K562 (cell line): ENCODE measurements around the gene LRRC74B. TPM values are rescaled to one million over a fixed set of nuclear protein-coding genes. Genes with fewer than 3 reads are reported as not detected.

Source experiments
- ATF1 ChIP-seq, 2 experiments: fragments of 450-650 bp in 1 of 2; IDR thresholded peaks; 2 replicates each; pipeline ENCODE4 v1.6.1; 2016; ENCODE audit warnings: missing compliant biosample characterization in 1 of 2, missing genetic modification characterization in 1 of 2
- CBFA2T3 ChIP-seq: fragments of 450-650 bp; IDR thresholded peaks from 2 replicates; pipeline ENCODE4 v1.6.1; 2017
- FOXA3 ChIP-seq, 2 experiments: fragments of 450-650 bp in 1 of 2; sonication (generic) in 1 of 2; formaldehyde crosslinking; IDR thresholded peaks in 1 of 2; conservative IDR thresholded peaks in 1 of 2; 2 replicates each; pipeline versions ENCODE4 v1.4.0 to v1.8.0; 2020 to 2022; ENCODE audit warnings: mild to moderate bottlenecking in 2 of 2, missing genetic modification reagents in 1 of 2
- HDAC2 ChIP-seq: fragments of 450-650 bp; IDR thresholded peaks from 2 replicates; pipeline ENCODE4 v1.6.1; 2016; ENCODE audit warnings: mild to moderate bottlenecking
- HOMEZ ChIP-seq: fragments of 250-450 bp; sonication (Bioruptor Pico); IDR thresholded peaks from 2 replicates; pipeline ENCODE4 v1.4.0; 2020; ENCODE audit warnings: mild to moderate bottlenecking, moderate library complexity
- PTRF ChIP-seq: fragments of 450-650 bp; IDR thresholded peaks from 2 replicates; pipeline ENCODE4 v1.6.1; 2016; ENCODE audit warnings: mild to moderate bottlenecking, missing genetic modification characterization, missing compliant biosample characterization
- RBFOX2 ChIP-seq: fragments of 200-400 bp; formaldehyde crosslinking; IDR thresholded peaks from 2 replicates; pipeline ENCODE4 v1.6.1; 2017; ENCODE audit warnings: low read depth, mild to moderate bottlenecking, low read length, moderate library complexity
- TAF7 ChIP-seq: fragments of 450-650 bp; IDR thresholded peaks from 2 replicates; pipeline ENCODE4 v1.6.1; 2016; ENCODE audit warnings: missing genetic modification characterization, missing compliant biosample characterization
- TCF15 ChIP-seq: fragments of 250-450 bp; sonication (Bioruptor Pico); IDR thresholded peaks from 2 replicates; pipeline ENCODE4 v1.8.0; 2022; ENCODE audit warnings: moderate library complexity, mild to moderate bottlenecking, inconsistent platforms
- TCF3 ChIP-seq: sonication (generic); formaldehyde crosslinking; IDR thresholded peaks from 2 replicates; pipeline ENCODE4 v1.4.0; 2020; ENCODE audit warnings: mild to moderate bottlenecking, missing genetic modification reagents
- TCFL5 ChIP-seq: fragments of 250-450 bp; sonication (Bioruptor Pico); conservative IDR thresholded peaks from 2 replicates; pipeline ENCODE4 v1.6.1; 2021; ENCODE audit warnings: mild to moderate bottlenecking, moderate library complexity, matching md5 sums
- TEAD1 ChIP-seq, 2 experiments: fragments of 450-650 bp in 1 of 2; sonication (generic) in 1 of 2; formaldehyde crosslinking; IDR thresholded peaks; 2 replicates each; pipeline versions ENCODE4 v1.4.0 to v1.8.0; 2020 to 2022; ENCODE audit warnings: mild to moderate bottlenecking in 2 of 2, missing genetic modification reagents in 1 of 2
- TSC22D4 ChIP-seq: fragments of 450-650 bp; IDR thresholded peaks from 2 replicates; pipeline ENCODE4 v1.6.1; 2016; ENCODE audit warnings: missing genetic modification characterization, missing biosample characterization, control low read depth
- ZFP1 ChIP-seq: fragments of 450-650 bp; formaldehyde crosslinking; IDR thresholded peaks from 2 replicates; pipeline ENCODE4 v1.4.0; 2020; ENCODE audit warnings: mild to moderate bottlenecking, mixed read lengths
- ZNF134 ChIP-seq: fragments of 250-450 bp; sonication (Bioruptor Pico); conservative IDR thresholded peaks from 2 replicates; pipeline ENCODE4 v1.4.0; 2020
- ZNF140 ChIP-seq: fragments of 250-450 bp; sonication (Bioruptor Pico); IDR thresholded peaks from 2 replicates; pipeline ENCODE4 v1.8.0; 2021; ENCODE audit warnings: moderate library complexity, mild to moderate bottlenecking, inconsistent platforms
- ZNF165 ChIP-seq: fragments of 250-450 bp; sonication (Bioruptor Pico); IDR thresholded peaks from 2 replicates; pipeline ENCODE4 v1.4.0; 2020; ENCODE audit warnings: borderline replicate concordance
- ZNF511 ChIP-seq: sonication (generic); formaldehyde crosslinking; IDR thresholded peaks from 2 replicates; pipeline ENCODE4 v1.8.0; 2022; ENCODE audit warnings: mild to moderate bottlenecking, missing genetic modification reagents
- ZNF76 ChIP-seq: fragments of 250-450 bp; sonication (Bioruptor Pico); IDR thresholded peaks from 2 replicates; pipeline ENCODE4 v1.4.0; 2020; ENCODE audit warnings: mild to moderate bottlenecking, moderate library complexity, borderline replicate concordance
- polyA plus RNA-seq, 8 experiments: library from polyadenylated mRNA; depleted of rRNA in 4 of 8; stranded (reverse) in 5 of 8; unstranded in 3 of 8; fragments of >200 nt; fragmentation: Nextera tagmentation in 2 of 8; fragmentation: Illumina TruSeq in 1 of 8; extraction: Ambion mirVana in 2 of 8; extraction: Trizol in 1 of 8; gene quantifications; 2 replicates each; pipeline versions ENCODE4 v1.2.1 to v1.2.3, GENCODE V29; 2011 to 2014; ENCODE audit warnings: inconsistent platforms in 1 of 8, missing spikeins in 1 of 8
- total RNA-seq, 7 experiments: library from RNA; depleted of rRNA in 6 of 7; stranded (reverse); fragments of >200 nt in 6 of 7; fragmentation: Illumina TruSeq in 2 of 7; extraction: Trizol in 2 of 7; gene quantifications; 2 replicates each; pipeline versions ENCODE4 v1.2.1 to v1.2.3, GENCODE V29; 2011 to 2021; ENCODE audit warnings: low replicate concordance in 1 of 7
- TF ChIP-seq, protein P1 (sequence below), 2 experiments: IDR thresholded peaks in 1 of 2; conservative IDR thresholded peaks in 1 of 2; 2 replicates each; pipeline ENCODE4 v1.6.1; 2016; ENCODE audit warnings: low read depth in 2 of 2, mild to moderate bottlenecking in 1 of 2, missing compliant biosample characterization in 1 of 2, missing genetic modification characterization in 1 of 2, moderate library complexity in 1 of 2

The LRRC74B gene
- total and polyA plus RNA-seq, 9 of the 15 experiments (the other 6 are each of a cell fraction or from before 2014, with no cell fraction given), result not detected

DNA sequence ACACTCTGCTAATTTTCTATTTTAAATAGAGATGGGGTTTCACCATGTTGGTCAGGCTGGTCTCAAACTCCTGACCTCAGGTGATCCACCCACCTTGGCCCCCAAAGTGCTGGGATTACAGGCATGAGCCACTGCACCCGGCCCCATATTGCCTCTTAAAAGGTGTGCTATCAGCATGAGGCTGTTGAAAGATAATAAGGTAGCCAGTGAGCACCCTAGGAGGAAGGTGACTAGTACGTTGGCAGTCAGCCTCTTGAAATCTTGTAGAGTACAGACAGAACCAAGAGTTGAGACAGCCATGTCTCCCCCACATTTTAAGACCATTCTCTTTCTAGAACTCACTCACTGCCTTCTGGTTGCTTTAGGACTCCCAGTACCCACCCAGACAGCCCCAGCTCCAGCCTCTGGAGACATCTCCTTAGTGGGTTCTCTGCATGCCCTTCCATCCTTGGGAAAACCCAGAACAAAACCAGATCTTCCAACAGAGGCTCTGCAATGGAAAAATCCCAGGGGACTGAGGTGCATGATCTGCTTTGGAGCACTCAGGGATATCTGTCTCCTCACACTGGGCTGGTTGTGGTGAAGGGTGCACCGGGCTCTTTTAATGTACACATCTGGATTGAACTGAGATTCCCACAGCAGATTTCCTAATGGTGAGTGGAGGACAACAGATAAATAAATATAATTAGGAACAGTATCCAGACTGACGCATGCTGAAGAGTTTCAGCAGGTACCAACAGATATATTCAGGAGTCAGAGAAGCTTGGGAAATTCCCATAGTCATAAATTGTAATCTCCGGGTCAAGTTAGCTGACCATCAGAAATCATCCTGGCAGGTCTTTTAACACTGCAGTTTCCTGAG lies 49.4 kb downstream of the LRRC74B start (continued):
- TF ChIP-seq TCFL5 (CRISPR knock-in tag) (0 out of 2 replicates have a peak, but pooled peaks have one; percentile 30), ATF1 (CRISPR knock-in tag; IDR thresholded peaks at IDR 0.05) (no peak), ATF1 (tag; IDR thresholded peaks at IDR 0.05) (0 out of 2 replicates have a peak, but pooled peaks have one; percentile 8), RBFOX2 (no peak), ZNF511 (CRISPR knock-in tag) (peak; percentile 78; the same call in 1 of the 2 replicates), ZFP1 (CRISPR knock-in tag) (0 out of 2 replicates have a peak, but pooled peaks have one; percentile 29), HOMEZ (CRISPR knock-in tag) (0 out of 2 replicates have a peak, but pooled peaks have one; percentile 79), TAF7 (tag) (0 out of 2 replicates have a peak, but pooled peaks have one; percentile 6), CBFA2T3 (peak; percentile 16; the same call in 1 of the 2 replicates), PTRF (no peak), ZNF165 (CRISPR knock-in tag) (no peak), ZNF140 (CRISPR knock-in tag) (0 out of 2 replicates have a peak, but pooled peaks have one; percentile 38), TSC22D4 (tag) (0 out of 2 replicates have a peak, but pooled peaks have one; percentile 20), HDAC2 (no peak), TEAD1 (CRISPR knock-in tag; IDR thresholded peaks at IDR 0.05) (peak; percentile 64 to 74; a peak in 2 of 4 replicates), TCF3 (CRISPR knock-in tag) (peak; percentile 17; the same call in 1 of the 2 replicates), TCF15 (CRISPR knock-in tag) (peak; percentile 57; the same call in 1 of the 2 replicates), ZNF76 (CRISPR knock-in tag) (0 out of 2 replicates have a peak, but pooled peaks have one; percentile 26), FOXA3 (CRISPR knock-in tag; conservative IDR thresholded peaks at IDR 0.05 in 1 of 2, IDR thresholded peaks at IDR 0.05 in 1 of 2) (0 out of 4 replicates have a peak, but pooled peaks of 1 of the 2 experiments have one; percentile 48), ZNF134 (CRISPR knock-in tag) (0 out of 2 replicates have a peak, but pooled peaks have one; percentile 58)
- TF ChIP-seq, protein P1, sequence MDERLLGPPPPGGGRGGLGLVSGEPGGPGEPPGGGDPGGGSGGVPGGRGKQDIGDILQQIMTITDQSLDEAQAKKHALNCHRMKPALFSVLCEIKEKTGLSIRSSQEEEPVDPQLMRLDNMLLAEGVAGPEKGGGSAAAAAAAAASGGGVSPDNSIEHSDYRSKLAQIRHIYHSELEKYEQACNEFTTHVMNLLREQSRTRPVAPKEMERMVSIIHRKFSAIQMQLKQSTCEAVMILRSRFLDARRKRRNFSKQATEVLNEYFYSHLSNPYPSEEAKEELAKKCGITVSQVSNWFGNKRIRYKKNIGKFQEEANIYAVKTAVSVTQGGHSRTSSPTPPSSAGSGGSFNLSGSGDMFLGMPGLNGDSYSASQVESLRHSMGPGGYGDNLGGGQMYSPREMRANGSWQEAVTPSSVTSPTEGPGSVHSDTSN (CRISPR knock-in tag; IDR thresholded peaks at IDR 0.05; ENCODE audit: low read depth), result no peak
- TF ChIP-seq, protein P1 (tag; conservative IDR thresholded peaks at IDR 0.05; ENCODE audit: low read depth), result 0 out of 2 replicates have a peak, but pooled peaks have one; percentile 44
